Measurements from ENCODE around the gene XXYLT1.

XXYLT1 gene

DNA sequence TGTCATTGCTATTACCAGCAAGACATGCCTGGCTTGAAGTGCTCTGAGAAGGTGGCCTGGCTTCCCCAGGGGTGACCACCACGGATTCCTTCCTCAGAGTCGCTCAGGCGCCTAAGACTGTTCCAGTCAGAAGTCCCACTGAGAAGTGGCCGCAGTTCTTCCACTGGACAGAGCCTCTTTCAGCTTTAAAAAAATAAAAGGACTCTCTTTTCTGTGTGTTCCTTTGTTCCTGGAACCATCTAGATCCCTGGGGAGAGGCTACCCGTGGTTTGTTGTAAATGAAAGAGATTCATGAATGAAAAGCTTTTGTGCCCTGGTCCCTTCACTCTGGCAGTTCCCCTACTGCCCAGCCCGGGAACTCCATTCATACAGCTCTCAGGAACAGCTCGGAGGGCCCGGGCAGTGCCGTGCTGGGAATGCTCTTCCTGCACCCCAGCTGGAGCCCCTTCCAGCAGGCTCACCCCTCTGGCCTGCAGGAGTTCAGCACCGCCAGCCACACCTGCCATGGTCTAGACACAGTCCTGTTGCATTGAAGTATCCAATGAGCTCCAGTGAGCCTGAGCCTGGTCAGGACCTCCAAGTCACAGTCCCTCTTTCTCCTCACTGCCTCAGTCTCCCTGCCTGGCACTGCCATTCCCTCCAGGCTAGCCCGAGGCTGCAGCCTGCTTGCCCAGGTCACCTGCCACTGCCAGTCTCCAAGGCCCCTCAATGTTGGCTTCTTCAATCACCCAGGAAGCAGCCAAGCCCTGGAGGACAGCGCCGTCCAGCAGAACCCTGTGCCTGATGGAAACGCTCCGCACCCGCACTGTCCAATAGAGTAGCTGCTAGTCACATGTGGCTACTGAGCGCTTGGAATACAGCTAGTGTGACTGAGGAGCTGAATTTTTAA is 75.4 kb downstream of the XXYLT1 start:
- no peak for DNase-seq (ENCODE audit: extremely low read depth, insufficient read length)
- Histone ChIP-seq H3K4me3 (replicated peaks; ENCODE audit: low read depth, low read length) (no peak overlapping the region), H3K36me3 (ENCODE audit: control insufficient read depth, insufficient read depth, low read length) (no peaks in the 10 kb centered on the region), H3K27me3 (replicated peaks; ENCODE audit: control insufficient read depth, insufficient read depth, low read length) (no peaks in the 10 kb centered on the region)
- TF ChIP-seq, protein P1, sequence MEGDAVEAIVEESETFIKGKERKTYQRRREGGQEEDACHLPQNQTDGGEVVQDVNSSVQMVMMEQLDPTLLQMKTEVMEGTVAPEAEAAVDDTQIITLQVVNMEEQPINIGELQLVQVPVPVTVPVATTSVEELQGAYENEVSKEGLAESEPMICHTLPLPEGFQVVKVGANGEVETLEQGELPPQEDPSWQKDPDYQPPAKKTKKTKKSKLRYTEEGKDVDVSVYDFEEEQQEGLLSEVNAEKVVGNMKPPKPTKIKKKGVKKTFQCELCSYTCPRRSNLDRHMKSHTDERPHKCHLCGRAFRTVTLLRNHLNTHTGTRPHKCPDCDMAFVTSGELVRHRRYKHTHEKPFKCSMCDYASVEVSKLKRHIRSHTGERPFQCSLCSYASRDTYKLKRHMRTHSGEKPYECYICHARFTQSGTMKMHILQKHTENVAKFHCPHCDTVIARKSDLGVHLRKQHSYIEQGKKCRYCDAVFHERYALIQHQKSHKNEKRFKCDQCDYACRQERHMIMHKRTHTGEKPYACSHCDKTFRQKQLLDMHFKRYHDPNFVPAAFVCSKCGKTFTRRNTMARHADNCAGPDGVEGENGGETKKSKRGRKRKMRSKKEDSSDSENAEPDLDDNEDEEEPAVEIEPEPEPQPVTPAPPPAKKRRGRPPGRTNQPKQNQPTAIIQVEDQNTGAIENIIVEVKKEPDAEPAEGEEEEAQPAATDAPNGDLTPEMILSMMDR (IDR thresholded peaks at IDR 0.05; ENCODE audit: insufficient read depth, low read length, poor library complexity, severe bottlenecking): no peak

DNA sequence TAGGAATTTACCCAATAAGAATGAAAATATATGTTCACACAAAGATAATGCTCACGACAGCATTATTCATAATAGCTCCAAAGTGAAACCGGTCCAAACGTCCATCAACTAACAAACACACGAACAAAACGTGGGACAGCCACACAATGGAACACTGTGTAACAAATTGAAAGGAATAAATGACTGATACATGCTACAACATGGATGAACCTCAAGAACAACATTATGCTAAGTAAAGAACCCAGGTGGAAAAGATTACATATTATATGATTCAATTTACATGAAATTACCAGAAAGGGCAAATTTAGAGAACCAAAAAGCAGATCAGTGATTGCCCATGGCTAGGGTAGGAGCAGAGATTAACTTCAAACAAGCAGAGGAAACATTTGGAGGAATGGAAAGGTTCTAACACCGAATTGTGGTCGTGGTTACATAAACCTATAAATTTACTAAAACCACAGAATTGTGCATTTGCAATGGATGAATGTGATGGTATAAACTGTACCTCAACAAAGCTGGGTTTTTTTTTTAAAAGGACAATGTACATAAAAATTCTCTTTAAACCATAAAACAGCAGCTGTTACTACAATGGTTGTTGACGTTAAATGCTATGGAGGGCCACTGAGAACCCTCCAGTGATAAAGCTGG is 76.3 kb downstream of the XXYLT1 start:
- DNase-seq (ENCODE audit: extremely low read depth, insufficient read length): no peak
- Histone ChIP-seq H3K27me3 (replicated peaks; ENCODE audit: control insufficient read depth, insufficient read depth, low read length) (no peaks in the 10 kb centered on the region), H3K36me3 (ENCODE audit: control insufficient read depth, insufficient read depth, low read length) (no peaks in the 10 kb centered on the region), H3K4me3 (replicated peaks; ENCODE audit: low read depth, low read length) (no peak overlapping the region)
- TF ChIP-seq, protein P1 (IDR thresholded peaks at IDR 0.05; ENCODE audit: insufficient read depth, low read length, poor library complexity, severe bottlenecking): no peak

DNA sequence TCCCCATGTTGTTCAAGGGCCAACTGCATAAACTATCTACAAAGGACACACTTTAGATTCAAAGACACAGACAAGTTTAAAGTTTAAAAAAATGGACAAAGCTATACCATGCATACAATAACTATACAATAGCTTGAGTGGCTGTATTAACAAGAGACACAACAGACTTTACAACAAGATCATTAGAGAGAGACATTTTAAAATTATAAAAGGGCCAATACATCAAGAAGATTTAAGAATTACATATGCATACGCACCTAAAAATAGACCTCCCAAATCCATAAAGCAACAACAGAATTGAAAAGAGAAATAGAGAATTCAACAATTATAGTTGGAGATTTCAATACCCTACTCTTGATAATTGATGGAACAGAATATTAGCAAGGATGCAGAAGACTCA is 79.4 kb downstream of the XXYLT1 start:
- DNase-seq (ENCODE audit: extremely low read depth, insufficient read length): no peak
- no peaks in the 10 kb centered on the region for H3K36me3 ChIP-seq (ENCODE audit: control insufficient read depth, insufficient read depth, low read length)
- TF ChIP-seq, protein P1 (IDR thresholded peaks at IDR 0.05; ENCODE audit: insufficient read depth, low read length, poor library complexity, severe bottlenecking): no peak
- H3K27me3 ChIP-seq (replicated peaks; ENCODE audit: control insufficient read depth, insufficient read depth, low read length): no peaks in the 10 kb centered on the region
- H3K4me3 ChIP-seq (replicated peaks; ENCODE audit: low read depth, low read length): no peak overlapping the region

DNA sequence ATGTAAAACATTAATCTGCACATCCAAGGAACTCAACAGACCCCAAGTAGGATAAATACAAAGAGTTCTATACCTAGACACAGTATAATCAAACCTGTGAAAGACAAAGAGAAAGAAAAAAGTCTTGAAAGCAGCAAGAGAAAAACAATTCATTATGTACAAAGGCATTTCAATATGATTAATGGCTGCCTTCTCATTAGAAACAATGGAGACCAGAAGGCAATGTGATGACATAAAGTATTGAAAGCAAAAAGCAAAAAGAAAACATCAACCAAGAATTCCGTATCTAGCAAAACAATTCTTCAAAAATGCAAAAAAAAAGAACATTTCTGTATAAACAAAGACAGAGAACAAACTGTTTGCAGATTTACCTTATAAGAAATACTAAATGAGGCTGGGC is 81.1 kb downstream of the XXYLT1 start:
- TF ChIP-seq, protein P1 (IDR thresholded peaks at IDR 0.05; ENCODE audit: insufficient read depth, low read length, poor library complexity, severe bottlenecking): no peak
- DNase-seq (ENCODE audit: extremely low read depth, insufficient read length): no peak
- no peaks in the 10 kb centered on the region for H3K36me3 ChIP-seq (ENCODE audit: control insufficient read depth, insufficient read depth, low read length)
- no peak overlapping the region for H3K4me3 ChIP-seq (replicated peaks; ENCODE audit: low read depth, low read length)
- no peaks in the 10 kb centered on the region for H3K27me3 ChIP-seq (replicated peaks; ENCODE audit: control insufficient read depth, insufficient read depth, low read length)

DNA sequence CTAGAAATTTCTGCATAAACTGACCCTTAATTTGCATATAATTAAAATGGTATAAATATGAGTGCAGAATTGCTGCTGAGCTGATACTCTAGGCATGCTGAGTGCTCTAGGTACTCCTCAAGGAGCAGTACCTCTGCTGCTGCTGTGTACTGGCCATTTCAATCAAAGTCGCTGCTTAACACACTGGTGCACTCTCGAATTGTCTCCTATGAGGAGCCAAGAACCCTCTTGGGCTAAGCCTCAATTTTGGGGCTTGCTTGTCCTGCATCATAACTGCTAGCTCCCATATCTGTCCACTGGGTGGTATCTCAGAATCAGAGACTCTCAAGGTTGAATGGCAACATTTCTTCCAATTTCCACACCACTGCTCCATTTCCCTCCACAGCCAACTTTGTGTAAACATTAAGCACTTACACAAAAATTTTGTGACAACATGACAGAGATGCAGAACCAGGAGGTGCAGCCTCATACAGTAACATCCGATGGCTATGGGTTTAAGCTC is 82.5 kb downstream of the XXYLT1 start:
- H3K36me3 ChIP-seq (ENCODE audit: control insufficient read depth, insufficient read depth, low read length): no peaks in the 10 kb centered on the region
- no peak for DNase-seq (ENCODE audit: extremely low read depth, insufficient read length)
- no peak overlapping the region for H3K4me3 ChIP-seq (replicated peaks; ENCODE audit: low read depth, low read length)
- H3K27me3 ChIP-seq (replicated peaks; ENCODE audit: control insufficient read depth, insufficient read depth, low read length): no peaks in the 10 kb centered on the region
- TF ChIP-seq, protein P1 (IDR thresholded peaks at IDR 0.05; ENCODE audit: insufficient read depth, low read length, poor library complexity, severe bottlenecking): no peak
